ENCODE measurements around the gene PAWR.
"Not testable (repeated sequence)": the region's sequence is repeated elsewhere in the genome, so short reads cannot be mapped to it uniquely, and the experiment has no call there.

PAWR gene

DNA sequence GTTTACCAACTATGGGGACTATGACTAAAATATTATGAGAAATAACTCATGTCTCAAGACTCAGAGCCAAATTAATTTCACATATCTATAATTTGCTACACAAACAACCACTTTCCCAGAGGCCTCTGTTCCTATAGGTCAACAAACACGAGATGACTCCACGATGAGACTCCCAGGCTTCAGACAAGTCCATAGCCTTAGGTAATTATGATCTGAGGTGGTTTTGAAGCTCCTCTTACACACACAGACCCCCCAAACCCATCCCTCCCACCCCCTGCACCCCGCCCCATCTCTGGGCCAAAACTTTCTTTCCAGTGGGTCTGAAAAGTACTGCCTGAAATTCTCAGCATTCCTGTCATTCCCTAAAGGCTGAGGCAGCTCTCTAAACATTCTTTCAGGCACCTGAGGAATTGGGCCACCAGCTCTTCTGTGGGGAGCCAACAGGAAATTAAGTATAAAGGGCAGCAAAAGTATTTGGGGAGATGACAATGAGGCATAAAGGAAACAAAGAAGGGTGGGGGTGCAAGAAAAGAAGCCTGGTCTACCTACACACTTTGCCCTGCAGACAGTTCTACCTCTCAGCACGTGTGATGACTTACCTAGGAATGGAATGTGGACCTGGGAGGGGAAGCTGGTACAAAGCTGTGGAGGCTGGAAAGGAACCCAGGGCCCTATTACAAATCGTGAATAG is 143.6 kb downstream of the PAWR start:
- peak overlapping the region; percentile 59 for H3K27ac ChIP-seq
- TF ChIP-seq, protein P1, sequence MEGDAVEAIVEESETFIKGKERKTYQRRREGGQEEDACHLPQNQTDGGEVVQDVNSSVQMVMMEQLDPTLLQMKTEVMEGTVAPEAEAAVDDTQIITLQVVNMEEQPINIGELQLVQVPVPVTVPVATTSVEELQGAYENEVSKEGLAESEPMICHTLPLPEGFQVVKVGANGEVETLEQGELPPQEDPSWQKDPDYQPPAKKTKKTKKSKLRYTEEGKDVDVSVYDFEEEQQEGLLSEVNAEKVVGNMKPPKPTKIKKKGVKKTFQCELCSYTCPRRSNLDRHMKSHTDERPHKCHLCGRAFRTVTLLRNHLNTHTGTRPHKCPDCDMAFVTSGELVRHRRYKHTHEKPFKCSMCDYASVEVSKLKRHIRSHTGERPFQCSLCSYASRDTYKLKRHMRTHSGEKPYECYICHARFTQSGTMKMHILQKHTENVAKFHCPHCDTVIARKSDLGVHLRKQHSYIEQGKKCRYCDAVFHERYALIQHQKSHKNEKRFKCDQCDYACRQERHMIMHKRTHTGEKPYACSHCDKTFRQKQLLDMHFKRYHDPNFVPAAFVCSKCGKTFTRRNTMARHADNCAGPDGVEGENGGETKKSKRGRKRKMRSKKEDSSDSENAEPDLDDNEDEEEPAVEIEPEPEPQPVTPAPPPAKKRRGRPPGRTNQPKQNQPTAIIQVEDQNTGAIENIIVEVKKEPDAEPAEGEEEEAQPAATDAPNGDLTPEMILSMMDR (conservative IDR thresholded peaks at IDR 0.05) = no peak

DNA sequence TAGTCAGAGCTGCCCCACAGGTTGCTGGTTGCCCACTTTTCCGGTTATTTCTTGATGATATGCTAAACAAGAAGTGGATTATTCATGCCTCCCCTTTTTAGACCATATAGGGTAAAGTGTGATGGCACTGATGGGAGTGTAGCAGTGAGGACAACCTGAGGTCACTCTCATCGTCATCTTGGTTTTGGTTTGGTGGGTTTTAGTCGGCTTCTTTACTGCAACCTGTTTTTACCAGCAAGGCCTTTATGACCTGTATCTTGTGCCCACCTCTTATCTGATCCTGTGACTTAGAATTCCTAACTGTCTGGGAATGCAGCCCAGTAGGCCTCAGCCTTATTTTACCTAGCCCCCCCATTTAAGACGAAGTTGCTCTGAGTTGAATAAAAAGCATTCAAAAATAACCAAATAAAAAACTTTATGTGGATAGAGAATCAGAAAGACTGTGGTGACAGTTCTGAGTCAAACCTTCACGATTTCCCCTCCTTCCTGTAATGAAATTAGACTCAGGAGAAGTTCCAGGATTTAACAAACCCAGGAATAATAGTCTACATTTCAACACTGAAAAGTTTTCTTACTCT is 144.2 kb downstream of the PAWR start:
- TF ChIP-seq, protein P1 (conservative IDR thresholded peaks at IDR 0.05) = no peak
- H3K27ac ChIP-seq = no peak overlapping the region

DNA sequence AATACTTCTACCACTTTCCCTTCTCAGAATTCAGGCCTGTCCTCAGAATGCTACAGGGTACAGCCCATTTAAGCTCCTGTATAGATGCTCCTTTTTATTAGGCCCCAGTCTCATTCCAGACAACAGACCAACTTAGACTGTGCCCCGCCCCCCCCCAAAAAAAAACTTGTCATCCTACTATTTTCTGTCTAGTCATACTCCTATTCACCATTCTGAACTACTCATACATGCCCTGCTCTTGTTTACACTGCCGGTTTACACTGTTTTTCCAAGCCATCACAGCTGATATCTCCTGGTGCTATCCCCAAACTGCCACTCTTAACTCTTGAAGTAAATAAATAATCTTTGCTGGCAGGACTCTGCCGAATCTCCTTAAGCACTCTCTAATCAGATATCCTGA is 146.3 kb downstream of the PAWR start:
- H3K27ac ChIP-seq = not testable (repeated sequence)

DNA sequence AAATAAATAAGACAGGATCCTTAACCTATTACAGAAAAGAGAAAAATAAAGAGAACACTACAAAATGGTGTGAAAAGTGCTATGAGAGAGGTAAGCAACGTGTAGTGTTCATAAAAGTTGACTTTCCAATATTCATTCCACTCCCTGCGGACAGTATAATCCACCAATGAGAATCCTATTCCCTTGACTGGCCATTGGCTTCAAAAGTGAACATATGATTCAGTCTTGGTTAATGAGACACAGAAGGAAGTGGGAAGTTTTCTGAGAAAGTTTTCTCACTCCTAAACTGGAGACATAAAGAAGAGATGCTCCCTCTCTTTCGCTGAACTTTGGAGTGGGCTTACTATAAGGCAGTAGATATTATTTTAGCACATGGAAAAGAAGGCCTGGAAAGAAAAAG is 153.1 kb downstream of the PAWR start:
- TF ChIP-seq, protein P1 (conservative IDR thresholded peaks at IDR 0.05) = no peak
- H3K27ac ChIP-seq = no peak overlapping the region

DNA sequence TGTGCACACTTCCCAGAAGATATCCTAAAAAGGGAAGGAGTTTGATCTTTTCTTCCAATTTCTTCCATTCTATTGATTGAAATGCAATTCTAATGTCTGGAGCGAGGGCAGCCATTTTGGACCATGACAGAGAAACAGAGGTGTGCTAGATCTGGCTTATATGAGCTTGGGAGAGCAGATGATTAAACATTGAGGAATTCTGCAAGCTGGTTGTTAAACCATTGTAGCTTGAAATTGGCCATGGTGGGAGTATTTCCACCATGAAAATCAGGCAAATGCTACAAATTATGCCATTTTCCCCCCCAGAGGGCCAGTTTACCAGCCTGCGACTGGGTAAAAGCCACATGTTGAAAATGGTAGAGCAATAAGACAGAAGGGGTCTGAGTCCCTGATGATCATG is 155.0 kb downstream of the PAWR start:
- TF ChIP-seq, protein P1 (conservative IDR thresholded peaks at IDR 0.05) = no peak
- H3K27ac ChIP-seq = no peak overlapping the region
